GM18907 (cell line): ENCODE measurements around the gene CPLANE2.
"Not testable (repeated sequence)": the region's sequence is repeated elsewhere in the genome, so short reads cannot be mapped to it uniquely, and the experiment has no call there.

ENCODE experiments used
- ATAC-seq: cut with Tn5 transposase; IDR thresholded peaks from one replicate; pipeline ENCODE4 v1.9.1; 2021; ENCODE audit warnings: mild to moderate bottlenecking, moderate library complexity; ENCODE audit not compliant: unreplicated experiment

CPLANE2 gene, protein sequence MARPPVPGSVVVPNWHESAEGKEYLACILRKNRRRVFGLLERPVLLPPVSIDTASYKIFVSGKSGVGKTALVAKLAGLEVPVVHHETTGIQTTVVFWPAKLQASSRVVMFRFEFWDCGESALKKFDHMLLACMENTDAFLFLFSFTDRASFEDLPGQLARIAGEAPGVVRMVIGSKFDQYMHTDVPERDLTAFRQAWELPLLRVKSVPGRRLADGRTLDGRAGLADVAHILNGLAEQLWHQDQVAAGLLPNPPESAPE

DNA sequence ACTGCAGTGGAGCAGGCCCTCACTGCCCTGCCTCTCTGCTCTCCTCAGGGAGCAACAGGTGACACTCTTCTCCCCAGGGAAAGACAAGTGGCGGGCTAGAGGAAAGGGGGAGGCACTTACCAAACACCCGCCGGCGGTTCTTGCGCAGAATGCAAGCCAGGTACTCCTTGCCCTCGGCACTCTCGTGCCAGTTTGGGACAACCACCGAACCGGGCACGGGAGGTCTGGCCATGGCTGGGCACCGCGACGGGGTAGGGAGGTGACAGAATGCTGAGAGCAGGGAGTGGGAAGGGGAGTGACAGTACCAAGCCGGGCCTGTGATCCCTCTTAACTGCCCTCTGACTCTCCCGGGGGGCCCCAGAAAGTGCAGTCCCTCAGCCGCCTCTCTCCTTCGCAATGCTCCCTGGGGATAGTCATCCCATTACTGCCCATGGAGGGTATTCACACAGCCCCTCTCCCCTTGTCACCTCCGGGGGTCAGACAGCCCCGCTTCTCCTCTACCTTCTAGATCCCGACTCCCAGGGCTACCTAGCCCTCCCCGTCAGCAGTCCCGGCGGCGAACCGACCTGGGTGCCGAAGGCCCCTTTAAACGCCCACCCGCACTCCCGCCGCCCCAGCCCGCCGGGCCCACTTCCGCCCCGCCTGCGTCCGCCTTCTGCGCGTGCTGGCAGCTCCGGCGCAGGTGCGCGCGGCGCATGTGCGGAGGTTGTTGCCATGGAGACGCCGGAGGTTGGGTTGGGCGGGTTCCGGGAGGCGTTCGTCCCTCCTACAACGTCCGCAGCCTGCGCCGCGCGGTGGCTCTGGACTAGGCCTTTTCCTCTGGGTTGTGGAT, at the start of gene CPLANE2:
TSS of gene CPLANE2 (minus strand) at position 673 of the 832 bp plus-strand sequence. CDS start at position 232, 441 bp downstream.
- ATAC-seq = peak; percentile 79

DNA sequence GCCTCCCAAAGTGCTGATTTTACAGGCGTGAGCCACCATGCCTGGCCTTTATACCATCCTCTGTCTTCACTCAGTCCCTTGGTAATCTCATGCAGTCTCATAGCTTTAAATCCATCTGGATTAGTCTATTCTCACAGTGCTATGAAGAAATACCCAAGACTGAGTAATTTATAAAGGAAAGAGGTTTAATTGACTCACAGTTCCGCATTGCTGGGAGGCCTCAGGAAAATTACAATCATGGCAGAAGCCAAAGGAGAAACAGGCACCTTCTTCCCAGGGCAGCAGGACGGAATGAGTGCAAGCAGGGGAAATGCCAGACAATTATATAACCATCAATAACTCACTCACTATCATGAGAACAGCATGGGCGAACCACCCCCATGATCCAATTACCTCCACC, 49.1 kb upstream of the CPLANE2 start:
- no peak for ATAC-seq

GRCh38 chr1:16281765-16282164, 44.8 kb upstream of the CPLANE2 start:
- ATAC-seq = no peak

- no peak for ATAC-seq
Measured at GRCh38 chr1:16279186-16279585, 42.2 kb upstream of the CPLANE2 start.

DNA sequence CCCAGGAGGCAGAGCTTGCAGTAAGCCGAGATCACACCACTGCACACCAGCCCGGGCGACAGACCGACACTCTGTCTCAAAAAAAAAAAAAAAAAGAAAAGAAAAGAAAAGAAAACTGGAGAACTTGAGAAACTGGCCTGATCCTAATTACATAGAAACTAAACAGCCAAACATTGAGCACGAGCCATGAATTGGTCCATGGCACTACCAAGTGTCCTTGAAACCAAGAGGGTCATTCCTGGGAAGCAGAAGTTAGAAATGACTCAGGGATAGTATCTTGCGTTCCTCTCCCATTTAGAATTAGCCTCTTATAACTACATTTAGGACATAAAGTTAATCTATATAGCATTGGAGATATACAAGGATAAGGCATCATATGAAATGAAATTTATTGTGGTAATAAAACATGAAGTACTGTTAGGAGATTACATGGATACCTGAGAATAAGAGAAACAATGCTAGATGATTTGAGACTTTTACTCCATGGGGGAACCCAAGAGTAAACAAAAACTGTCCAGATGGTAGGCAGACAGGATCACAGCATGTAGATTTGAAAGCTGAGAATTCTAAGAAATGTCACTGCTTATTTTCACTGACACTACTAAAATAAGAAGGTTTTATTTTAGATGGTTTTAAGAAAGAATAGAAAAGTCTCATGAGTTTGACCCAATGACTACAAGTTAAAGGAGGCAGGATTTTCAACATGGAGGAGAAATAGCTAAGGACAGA, 39.5 kb upstream of the CPLANE2 start:
- no peak for ATAC-seq

DNA sequence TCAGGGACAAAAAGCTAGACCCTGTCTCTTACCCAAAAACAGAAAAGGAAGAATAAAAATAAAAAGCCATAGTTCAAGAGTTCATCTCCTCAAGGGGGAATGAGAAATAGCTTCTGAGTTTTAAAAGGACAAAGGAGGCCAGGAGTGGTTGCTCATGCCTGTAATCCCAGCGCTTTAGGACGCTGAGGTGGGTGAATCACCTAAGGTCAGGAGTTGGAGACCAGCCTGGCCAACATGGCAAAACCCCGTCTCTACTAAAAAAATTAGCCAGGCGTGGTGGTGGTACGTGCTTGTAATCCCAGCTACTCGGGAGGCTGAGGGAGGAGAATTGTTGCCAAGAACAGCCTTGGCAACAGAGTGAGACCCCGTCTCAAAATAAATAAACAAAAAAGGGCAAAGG, 38.6 kb upstream of the CPLANE2 start:
- ATAC-seq = no peak

DNA sequence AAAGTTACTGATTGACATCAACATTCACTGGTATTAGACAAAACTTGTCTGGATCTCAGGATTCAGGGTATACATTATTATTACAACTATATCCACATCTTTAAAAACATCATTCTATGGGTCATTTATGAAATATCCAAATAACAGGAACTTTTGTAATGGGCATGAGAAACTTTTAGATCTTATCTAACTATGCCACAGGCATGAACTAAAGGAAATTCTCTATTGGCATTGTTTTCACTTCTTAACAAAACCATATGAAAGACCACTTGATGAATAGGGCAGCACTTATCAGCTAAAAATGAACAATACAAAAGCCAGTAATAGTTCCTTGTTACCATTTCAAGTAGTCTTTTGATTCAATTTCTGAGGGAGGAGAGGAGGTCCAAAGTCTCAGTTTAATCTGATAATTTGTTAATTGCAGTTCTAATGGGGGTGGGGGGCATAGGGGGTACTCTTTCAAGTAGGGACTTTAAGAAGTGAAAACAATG, 30.8 kb upstream of the CPLANE2 start:
- no peak for ATAC-seq

- no peak for ATAC-seq
Measured at GRCh38 chr1:16266411-16267118, 29.6 kb upstream of the CPLANE2 start.

- ATAC-seq = no peak
Measured at GRCh38 chr1:16262067-16262466, 25.1 kb upstream of the CPLANE2 start.

DNA sequence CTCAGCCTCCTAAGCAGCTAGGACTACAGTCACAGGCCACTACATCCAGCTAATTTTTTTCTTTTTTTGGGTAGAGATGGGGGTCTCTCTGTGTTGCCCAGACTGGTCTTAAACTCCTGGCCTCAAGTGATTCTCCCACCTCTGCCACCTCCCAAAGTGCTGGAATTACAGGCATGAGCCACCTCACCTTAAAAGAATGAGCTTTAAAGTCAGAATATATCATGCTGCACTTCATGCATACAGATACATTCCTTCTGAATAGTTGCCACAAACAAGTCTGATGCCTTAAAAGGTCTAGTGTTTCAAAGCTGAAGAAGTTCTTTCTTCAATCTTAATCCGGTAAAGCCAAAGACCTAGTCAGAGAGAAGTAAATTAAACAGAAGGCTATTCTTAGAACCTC, 23.8 kb upstream of the CPLANE2 start:
- ATAC-seq = no peak

GRCh38 chr1:16258591-16259135, 21.7 kb upstream of the CPLANE2 start:
- ATAC-seq = no peak

DNA sequence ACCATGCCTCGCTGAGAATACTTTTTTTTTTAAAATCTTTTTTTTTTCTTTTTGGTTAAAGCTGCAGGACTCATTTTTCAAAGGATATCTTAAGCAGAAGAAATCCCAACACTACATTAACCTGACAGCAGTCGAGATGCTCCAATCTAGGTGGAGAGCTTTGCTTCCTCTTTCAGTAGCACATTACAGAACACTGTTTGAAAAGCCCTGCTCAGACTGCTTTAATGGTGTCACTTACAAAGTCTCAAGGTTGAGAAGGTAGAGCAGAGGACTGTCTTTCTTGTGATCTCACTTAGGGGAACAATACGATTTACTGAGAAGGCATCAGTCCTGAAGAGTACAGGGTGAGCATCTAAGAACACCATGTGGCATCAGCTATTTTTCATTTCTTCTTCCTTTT, 21.0 kb upstream of the CPLANE2 start:
- ATAC-seq = no peak

- not testable (repeated sequence) for ATAC-seq
Measured at GRCh38 chr1:16257556-16257955, 20.6 kb upstream of the CPLANE2 start.

DNA sequence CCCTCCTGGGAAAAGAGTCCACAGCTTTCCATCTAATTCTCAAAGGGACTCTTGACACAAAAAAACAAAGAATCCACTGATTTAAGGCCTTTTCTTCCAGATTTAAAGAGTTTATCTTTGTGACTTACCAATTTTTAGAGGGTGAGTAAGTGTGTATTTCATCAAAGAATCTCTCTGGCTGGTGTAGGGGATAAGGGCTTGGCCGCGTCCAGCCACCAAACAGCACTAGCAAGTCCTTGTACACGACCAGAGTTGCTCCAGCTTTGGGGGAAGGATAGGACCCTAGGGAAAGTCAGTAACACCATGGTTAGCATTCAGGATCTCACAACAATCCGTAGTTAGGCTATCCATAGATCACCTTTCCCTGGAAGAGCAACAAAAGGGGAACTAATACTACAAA, 19.5 kb upstream of the CPLANE2 start:
- no peak for ATAC-seq

DNA sequence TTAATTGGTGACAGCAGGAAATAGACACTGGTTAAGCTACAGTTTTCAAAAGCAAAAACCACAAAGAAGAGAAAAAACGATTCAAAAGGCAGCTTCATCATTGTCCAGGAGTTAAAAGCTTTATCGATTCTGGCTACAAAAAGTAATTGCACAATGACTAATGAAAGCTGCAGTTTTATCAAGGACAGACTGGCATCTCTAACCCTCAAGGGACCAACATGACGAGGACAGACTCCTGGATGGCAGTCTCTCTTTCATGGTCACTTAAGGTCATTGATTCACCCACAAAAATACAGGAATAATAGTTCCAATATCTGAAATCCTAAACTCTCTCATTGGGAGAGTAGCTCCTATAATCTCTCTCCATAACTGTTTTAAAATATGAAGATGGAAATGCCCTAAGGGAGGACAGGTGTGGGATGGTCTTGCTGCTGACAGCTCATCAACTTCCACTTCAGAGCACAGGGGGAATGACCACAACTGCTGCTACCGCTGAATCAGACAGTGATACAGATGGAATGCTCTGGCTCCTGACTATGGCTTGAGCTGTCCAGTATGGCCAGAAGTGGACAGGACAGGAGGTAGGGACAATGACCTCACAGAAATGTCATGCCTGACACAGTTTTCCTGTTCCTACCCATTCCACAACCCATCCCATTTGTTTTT, 17.4 kb upstream of the CPLANE2 start:
- no peak for ATAC-seq

DNA sequence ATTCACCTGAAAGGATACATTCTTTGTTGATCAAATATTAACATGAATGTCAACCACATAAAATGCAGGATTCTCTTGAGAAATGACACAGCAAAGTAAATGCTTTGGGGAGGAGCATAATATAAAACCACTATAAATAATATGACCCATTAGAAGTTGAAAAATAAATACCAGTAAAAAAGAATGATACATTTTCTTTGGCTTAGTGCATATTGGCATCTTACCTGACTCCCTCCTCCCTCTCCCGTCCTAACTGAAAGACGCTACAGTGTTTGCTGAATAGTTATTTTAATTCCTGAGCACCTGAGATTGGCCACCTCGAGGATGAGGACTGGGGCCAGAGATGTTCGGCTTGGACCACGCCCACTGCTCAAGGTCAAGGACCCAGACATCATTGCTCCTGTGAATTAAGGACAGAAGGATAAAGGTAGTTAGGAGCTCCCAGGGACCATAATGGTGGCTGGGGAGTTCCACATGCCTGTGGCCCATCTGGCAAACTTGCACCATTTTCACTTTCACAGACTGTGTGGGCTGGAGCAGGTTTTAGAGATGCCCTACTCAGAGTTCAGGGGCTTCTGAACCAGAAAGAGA, 16.4 kb upstream of the CPLANE2 start:
- no peak for ATAC-seq

- ATAC-seq = no peak
Measured at GRCh38 chr1:16252912-16253311, 15.9 kb upstream of the CPLANE2 start.

GRCh38 chr1:16251381-16251780, 14.4 kb upstream of the CPLANE2 start:
- ATAC-seq = no peak

DNA sequence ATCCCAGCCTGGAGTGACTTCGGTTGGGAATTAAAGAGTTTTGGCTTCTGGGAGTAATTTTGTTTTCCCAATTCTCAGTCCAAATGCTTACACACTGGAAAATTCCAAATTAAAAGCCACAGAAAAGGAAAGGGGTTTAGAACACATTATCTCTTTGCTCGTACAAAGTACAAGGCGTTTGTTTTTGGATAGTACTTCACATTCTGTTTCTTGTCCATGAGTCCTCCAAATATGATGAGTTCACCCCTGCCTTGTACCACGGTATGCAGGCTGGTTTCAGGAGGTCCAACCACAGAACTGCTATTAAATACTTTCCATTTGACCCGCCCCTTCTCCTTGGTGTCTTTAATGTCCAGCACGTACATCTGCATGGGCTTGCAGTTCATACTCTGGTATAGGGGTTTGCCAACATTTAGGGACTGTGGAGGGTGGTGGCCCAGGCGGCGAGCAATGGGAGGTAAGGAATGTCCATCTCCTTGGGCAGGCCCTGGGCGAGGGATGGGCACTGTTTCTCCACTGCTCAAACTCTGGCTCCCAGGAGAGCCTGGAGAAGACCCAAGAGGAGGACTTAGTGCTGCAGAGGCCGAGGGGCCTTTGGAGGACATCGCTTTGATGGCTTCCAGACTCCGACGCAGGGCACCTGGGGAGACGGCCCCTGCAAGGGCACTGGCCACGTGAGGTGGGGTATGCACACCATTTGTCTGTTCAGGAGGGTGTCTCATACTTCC, 13.7 kb upstream of the CPLANE2 start:
- ATAC-seq = no peak
